ENCODE measurements around the gene VIL1. TPM values are rescaled to one million over a fixed set of nuclear protein-coding genes. Genes with fewer than 3 reads are reported as not detected.

VIL1 gene
- total RNA-seq, 2 donors from 2014 or later, result 0.09 TPM; not detected in 1

GRCh38 chr2:218458598-218458997 is 39.7 kb downstream of the VIL1 start:
- H3K27ac ChIP-seq, result no peak overlapping the region
- 86% methylated on average over 1 of the region's 1 CpG for WGBS
- TF ChIP-seq POLR2AphosphoS5 (IDR thresholded peaks at IDR 0.05) (no peak), POLR2A (IDR thresholded peaks at IDR 0.05) (no peak), CTCF (IDR thresholded peaks at IDR 0.05) (no peak)
- H3K27me3 ChIP-seq (replicated peaks; ENCODE audit: insufficient read depth), result no peaks in the 10 kb centered on the region
- H3K4me1 ChIP-seq (replicated peaks), result no peaks in the 10 kb centered on the region
- intact Hi-C loops (cut with DNase I), result no loop called here
- DNase-seq (ENCODE audit: low spot score), result no peak
- peaks cover 0 to 6% of the 10 kb centered on the region in 2 donors for H3K36me3 ChIP-seq
- H3K9me3 ChIP-seq, result no peaks in the 10 kb centered on the region
- H3K4me3 ChIP-seq, result no peak overlapping the region

GRCh38 chr2:218465987-218466633 is 47.2 kb downstream of the VIL1 start:
- H3K9me3 ChIP-seq, result no peaks in the 10 kb centered on the region
- no peaks in the 10 kb centered on the region for H3K27me3 ChIP-seq (replicated peaks; ENCODE audit: insufficient read depth)
- WGBS, result 26% methylated on average over 3 of the region's 3 CpGs
- TF ChIP-seq POLR2AphosphoS5 (IDR thresholded peaks at IDR 0.05) (no peak), CTCF (IDR thresholded peaks at IDR 0.05) (peak in 3 of 4 experiments; percentile 42 to 60 (median 55))
- DNase-seq (ENCODE audit: low spot score), result no peak
- H3K4me3 ChIP-seq, result no peak overlapping the region
- peaks cover 0 to 6% of the 10 kb centered on the region in 2 donors for H3K36me3 ChIP-seq
- no peaks in the 10 kb centered on the region for H3K4me1 ChIP-seq (replicated peaks)
- intact Hi-C loops (cut with DNase I), result loop anchor here (2.0 to 10.0 kb wide), 2 partner anchors 59 to 171 kb away; partner anchors contain the start of gene TMBIM1
- no peak overlapping the region for H3K27ac ChIP-seq

- H3K4me3 ChIP-seq, result no peak overlapping the region
- no peaks in the 10 kb centered on the region for H3K9me3 ChIP-seq
- TF ChIP-seq POLR2AphosphoS5 (IDR thresholded peaks at IDR 0.05) (no peak), POLR2A (IDR thresholded peaks at IDR 0.05) (no peak), CTCF (IDR thresholded peaks at IDR 0.05) (no peak)
- WGBS, result 0% methylated on average over 1 of the region's 1 CpG
- no peak overlapping the region for H3K27ac ChIP-seq
- H3K4me1 ChIP-seq (replicated peaks), result no peaks in the 10 kb centered on the region
- DNase-seq (ENCODE audit: low spot score), result no peak
- peaks cover 0 to 5% of the 10 kb centered on the region in 2 donors for H3K36me3 ChIP-seq
- H3K27me3 ChIP-seq (replicated peaks; ENCODE audit: insufficient read depth), result no peaks in the 10 kb centered on the region
- intact Hi-C loops (cut with DNase I), result no loop called here
Observed at GRCh38 chr2:218470448-218470847, 51.5 kb downstream of the VIL1 start.

- TF ChIP-seq POLR2A (IDR thresholded peaks at IDR 0.05) (no peak), POLR2AphosphoS5 (IDR thresholded peaks at IDR 0.05) (no peak), CTCF (IDR thresholded peaks at IDR 0.05) (no peak)
- WGBS, result 90% methylated on average over 2 of the region's 2 CpGs
- H3K36me3 ChIP-seq, result peaks cover 0 to 5% of the 10 kb centered on the region in 2 donors
Observed at GRCh38 chr2:218471036-218471435, 52.1 kb downstream of the VIL1 start.

GRCh38 chr2:218471982-218472381 is 53.1 kb downstream of the VIL1 start:
- no peak for DNase-seq (ENCODE audit: low spot score)
- WGBS, result 59% methylated on average over 5 of the region's 5 CpGs
- Histone ChIP-seq H3K27me3 (replicated peaks; ENCODE audit: insufficient read depth) (no peaks in the 10 kb centered on the region), H3K36me3 (peaks cover 0 to 5% of the 10 kb centered on the region in 2 donors), H3K4me3 (no peak overlapping the region), H3K9me3 (no peaks in the 10 kb centered on the region), H3K27ac (no peak overlapping the region), H3K4me1 (replicated peaks) (no peaks in the 10 kb centered on the region)
- intact Hi-C loops (cut with DNase I), result no loop called here
- TF ChIP-seq CTCF (IDR thresholded peaks at IDR 0.05), result no peak
- TF ChIP-seq POLR2AphosphoS5 (IDR thresholded peaks at IDR 0.05), result no peak
- no peak for TF ChIP-seq POLR2A (IDR thresholded peaks at IDR 0.05)

More at GRCh38 chr2:218471036-218471435, 52.1 kb downstream of the VIL1 start:
- Histone ChIP-seq H3K9me3 (no peaks in the 10 kb centered on the region), H3K4me3 (no peak overlapping the region), H3K4me1 (replicated peaks) (no peaks in the 10 kb centered on the region), H3K27ac (no peak overlapping the region), H3K27me3 (replicated peaks; ENCODE audit: insufficient read depth) (no peaks in the 10 kb centered on the region)
- intact Hi-C loops (cut with DNase I), result no loop called here
- no peak for DNase-seq (ENCODE audit: low spot score)

Data from prostate gland (tissue), 2 donors.